Naive thymus-derived CD4-positive, alpha-beta T cell (primary cell): Measurements from ENCODE around the gene GLIS1. TPM values are rescaled to one million over a fixed set of nuclear protein-coding genes. Genes with fewer than 3 reads are reported as not detected.
A peak's percentile ranks its signal among the peaks of the same experiment; 100 is the strongest.

Experiments
- ATAC-seq: fragments of 150-1000 bp; cut with Tn5 transposase; 2 replicates; pipeline ENCODE4 v1.10.0; 2021; ENCODE audit warnings: mild to moderate bottlenecking, moderate library complexity
- CTCF ChIA-PET: fragments of 350-600 bp; sonication (Branson Sonifier 250); formaldehyde crosslinking; loops from one replicate; lab custom pipeline; 2021; ENCODE audit warnings: antibody characterized with exemption; lab: Charles Lee
- POLR2A ChIA-PET: fragments of 350-600 bp; sonication (Branson Sonifier 250); formaldehyde crosslinking; loops from one replicate; lab custom pipeline; 2021; ENCODE audit warnings: antibody characterized with exemption, inconsistent platforms; lab: Charles Lee
- DNase-seq, 9 donors: peaks; one replicate each; pipeline versions ENCODE4 v3.0.0 to v3.0.0-alpha.2; 2020 to 2022; ENCODE audit warnings: mixed read lengths in 1 of 9
- H3K27ac ChIP-seq: one replicate; pipeline ENCODE4 v1.7.0; 2013; ENCODE audit warnings: mild to moderate bottlenecking, low read depth, low read length, moderate library complexity
- H3K27me3 ChIP-seq, 2 donors: one replicate each; pipeline ENCODE4 v1.7.0; 2013; ENCODE audit warnings: low read length in 2 of 2, mild to moderate bottlenecking in 2 of 2, moderate library complexity in 2 of 2; ENCODE audit not compliant: control insufficient read depth in 2 of 2, insufficient read depth in 2 of 2
- H3K36me3 ChIP-seq, 3 experiments: 1 replicate in 2 of 3; 2 replicates in 1 of 3; pipeline ENCODE4 v1.7.0; 2013; ENCODE audit warnings: low read length in 3 of 3, mild to moderate bottlenecking in 3 of 3, moderate library complexity in 1 of 3; ENCODE audit not compliant: insufficient read depth in 3 of 3, control insufficient read depth in 2 of 3
- H3K4me1 ChIP-seq, 2 donors: one replicate each; pipeline ENCODE4 v1.7.0; 2013; ENCODE audit warnings: low read length in 2 of 2, mild to moderate bottlenecking in 2 of 2, moderate library complexity in 1 of 2; ENCODE audit not compliant: control insufficient read depth in 2 of 2, insufficient read depth in 2 of 2
- H3K4me3 ChIP-seq: 2 replicates; pipeline ENCODE4 v1.7.0; 2013; ENCODE audit warnings: mild to moderate bottlenecking, low read length
- H3K9me3 ChIP-seq, 3 experiments: 1 replicate in 2 of 3; 2 replicates in 1 of 3; pipeline ENCODE4 v1.7.0; 2013; ENCODE audit warnings: low read length in 3 of 3; ENCODE audit not compliant: control insufficient read depth in 2 of 3
- H3K27ac Mint-ChIP-seq, 9 donors: one replicate each; pipeline ENCODE4 v1.8.0; 2020 to 2022; ENCODE audit warnings: mixed read lengths in 9 of 9, mild to moderate bottlenecking in 8 of 9, moderate library complexity in 5 of 9, inconsistent platforms in 2 of 9
- H3K27me3 Mint-ChIP-seq, 5 donors: one replicate each; pipeline ENCODE4 v1.8.0; 2021 to 2022; ENCODE audit warnings: mixed read lengths in 5 of 5, mild to moderate bottlenecking in 1 of 5
- H3K36me3 Mint-ChIP-seq, 5 donors: one replicate each; pipeline ENCODE4 v1.8.0; 2020 to 2022; ENCODE audit warnings: mixed read lengths in 5 of 5, mild to moderate bottlenecking in 3 of 5, inconsistent platforms in 1 of 5
- H3K4me1 Mint-ChIP-seq, 7 donors: one replicate each; pipeline ENCODE4 v1.8.0; 2020 to 2022; ENCODE audit warnings: mixed read lengths in 7 of 7, mild to moderate bottlenecking in 3 of 7, inconsistent platforms in 1 of 7
- H3K4me3 Mint-ChIP-seq, 10 donors: one replicate each; pipeline ENCODE4 v1.8.0; 2020 to 2022; ENCODE audit warnings: mild to moderate bottlenecking in 10 of 10, mixed read lengths in 10 of 10, moderate library complexity in 6 of 10, inconsistent platforms in 2 of 10
- H3K9me3 Mint-ChIP-seq, 11 donors: one replicate each; pipeline ENCODE4 v1.8.0; 2020 to 2022; ENCODE audit warnings: mixed read lengths in 11 of 11, mild to moderate bottlenecking in 4 of 11, inconsistent platforms in 1 of 11, moderate library complexity in 1 of 11
- intact Hi-C, 2 donors: fragments of 100-400 bp; cut with micrococcal nuclease; formaldehyde crosslinking; loops; one replicate each; pipeline ENCODE4 v1.15.1; 2023
- polyA plus RNA-seq, 2 donors: library from polyadenylated mRNA; unstranded; fragments of 300-500 nt; fragmentation: Illumina TruSeq; gene quantifications; one replicate each; pipeline ENCODE4 v1.2.3, GENCODE V29; 2021
- total RNA-seq, 6 experiments: library from RNA in 5 of 6; stranded (reverse) in 5 of 6; gene quantifications; 1 replicate in 5 of 6; 2 replicates in 1 of 6; pipeline ENCODE4 v1.2.3 and lab custom pipeline; 2021 to 2026

Gene GLIS1
- total and polyA plus RNA-seq, 7 experiments from 2014 or later = not detected

- ATAC-seq (no peak), DNase-seq (no peak)
- intact Hi-C loops = loop anchor here in 1 of 2 donors (10.0 kb wide), 1 partner anchor 114 kb away; no protein-coding TSS in a partner anchor
- H3K36me3 ChIP-seq = no peaks in the 10 kb centered on the region
- Mint-ChIP-seq H3K4me3 (no peak overlapping the region), H3K4me1 (peaks cover 0 to 9% (median 0%) of the 10 kb centered on the region in 7 donors), H3K27ac (no peak overlapping the region), H3K9me3 (peaks cover 0 to 1% (median 0%) of the 10 kb centered on the region in 11 donors), H3K36me3 (no peaks in the 10 kb centered on the region), H3K27me3 (peaks cover 12 to 23% (median 16%) of the 10 kb centered on the region in 5 donors)
- H3K27me3 ChIP-seq = no peaks in the 10 kb centered on the region
- H3K27ac ChIP-seq = no peak overlapping the region
- H3K4me1 ChIP-seq = no peaks in the 10 kb centered on the region
- POLR2A ChIA-PET = no interaction called here
- H3K9me3 ChIP-seq = no peaks in the 10 kb centered on the region
- no peak overlapping the region for H3K4me3 ChIP-seq
- CTCF ChIA-PET = no interaction called here
These were observed 258.3 kb downstream of the GLIS1 start for GRCh38 chr1:53480678-53481077.

- no peak overlapping the region for H3K4me3 ChIP-seq
- CTCF ChIA-PET = no interaction called here
- DNase-seq (no peak), ATAC-seq (no peak)
- no peaks in the 10 kb centered on the region for H3K4me1 ChIP-seq
- peaks cover 0 to 8% (median 6%) of the 10 kb centered on the region in 5 donors for H3K27me3 Mint-ChIP-seq
- no peaks in the 10 kb centered on the region for H3K36me3 ChIP-seq
- no peaks in the 10 kb centered on the region for H3K27me3 ChIP-seq
- peaks cover 0 to 1% (median 0%) of the 10 kb centered on the region in 11 donors for H3K9me3 Mint-ChIP-seq
- no peak overlapping the region for H3K27ac ChIP-seq
- no peaks in the 10 kb centered on the region for H3K9me3 ChIP-seq
- no peak overlapping the region for H3K4me3 Mint-ChIP-seq
- intact Hi-C loops = no loop called here
- POLR2A ChIA-PET = no interaction called here
- no peaks in the 10 kb centered on the region for H3K4me1 Mint-ChIP-seq
- H3K36me3 Mint-ChIP-seq = no peaks in the 10 kb centered on the region
- no peak overlapping the region for H3K27ac Mint-ChIP-seq
These were observed 260.5 kb downstream of the GLIS1 start for GRCh38 chr1:53478502-53478818.

GRCh38 chr1:53477651-53478501 is 261.1 kb downstream of the GLIS1 start:
- no peak for DNase-seq
- intact Hi-C loops = no loop called here
- Histone ChIP-seq H3K4me3 (no peak overlapping the region), H3K4me1 (no peaks in the 10 kb centered on the region), H3K36me3 (no peaks in the 10 kb centered on the region), H3K27ac (no peak overlapping the region), H3K9me3 (no peaks in the 10 kb centered on the region), H3K27me3 (no peaks in the 10 kb centered on the region)
- CTCF ChIA-PET = no interaction called here
- H3K4me1 Mint-ChIP-seq = no peaks in the 10 kb centered on the region
- no peaks in the 10 kb centered on the region for H3K36me3 Mint-ChIP-seq
- no peak for ATAC-seq
- H3K27ac Mint-ChIP-seq = no peak overlapping the region
- peaks cover 0 to 9% (median 6%) of the 10 kb centered on the region in 5 donors for H3K27me3 Mint-ChIP-seq
- H3K4me3 Mint-ChIP-seq = no peak overlapping the region
- peaks cover 0 to 1% (median 0%) of the 10 kb centered on the region in 11 donors for H3K9me3 Mint-ChIP-seq
- POLR2A ChIA-PET = no interaction called here

DNA sequence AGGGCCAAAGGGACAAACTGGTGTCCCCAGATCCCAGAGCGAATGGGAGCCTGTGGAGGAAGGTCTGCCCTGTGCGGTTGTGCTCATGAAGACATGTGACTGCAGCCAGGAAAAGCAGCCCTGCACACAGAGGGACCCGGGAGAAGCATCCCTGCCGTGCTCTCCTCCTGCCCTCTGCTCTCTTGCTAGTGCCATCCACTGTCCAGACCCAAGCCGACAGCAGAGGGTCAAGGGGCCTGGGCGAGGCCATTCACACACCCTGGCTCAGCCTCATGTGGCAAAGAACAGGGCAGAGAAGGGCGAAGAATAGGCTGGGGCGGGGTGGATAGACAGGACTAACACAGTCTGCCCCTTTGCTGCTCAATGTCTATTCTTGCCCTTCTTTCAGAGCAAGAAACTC is 262.4 kb downstream of the GLIS1 start:
- H3K27me3 Mint-ChIP-seq = peaks cover 0 to 9% (median 0%) of the 10 kb centered on the region in 5 donors
- no peak overlapping the region for H3K4me3 ChIP-seq

GRCh38 chr1:53475664-53476063 is 263.3 kb downstream of the GLIS1 start:
- H3K36me3 ChIP-seq = no peaks in the 10 kb centered on the region
- Mint-ChIP-seq H3K27me3 (peaks cover 0 to 9% (median 0%) of the 10 kb centered on the region in 5 donors), H3K36me3 (no peaks in the 10 kb centered on the region), H3K9me3 (peaks cover 0 to 1% (median 0%) of the 10 kb centered on the region in 11 donors), H3K27ac (peak overlapping the region in 1 of 9 donors; percentile 19), H3K4me1 (no peaks in the 10 kb centered on the region), H3K4me3 (no peak overlapping the region)
- no peaks in the 10 kb centered on the region for H3K9me3 ChIP-seq
- no peak for DNase-seq
- intact Hi-C loops = no loop called here
- no peak overlapping the region for H3K4me3 ChIP-seq
- no peak for ATAC-seq
- ChIA-PET POLR2A (no interaction called here), CTCF (no interaction called here)
- H3K27ac ChIP-seq = no peak overlapping the region
- no peaks in the 10 kb centered on the region for H3K4me1 ChIP-seq
- no peaks in the 10 kb centered on the region for H3K27me3 ChIP-seq

More for the DNA sequence above, 262.4 kb downstream of the GLIS1 start:
- no peak for ATAC-seq
- Histone ChIP-seq H3K4me1 (no peaks in the 10 kb centered on the region), H3K27ac (no peak overlapping the region), H3K27me3 (no peaks in the 10 kb centered on the region), H3K9me3 (no peaks in the 10 kb centered on the region), H3K36me3 (no peaks in the 10 kb centered on the region)
- H3K36me3 Mint-ChIP-seq = no peaks in the 10 kb centered on the region
- intact Hi-C loops = no loop called here
- DNase-seq = no peak
- H3K4me1 Mint-ChIP-seq = no peaks in the 10 kb centered on the region
- ChIA-PET POLR2A (no interaction called here), CTCF (no interaction called here)
- peaks cover 0 to 1% (median 0%) of the 10 kb centered on the region in 11 donors for H3K9me3 Mint-ChIP-seq
- no peak overlapping the region for H3K27ac Mint-ChIP-seq
- no peak overlapping the region for H3K4me3 Mint-ChIP-seq

DNA sequence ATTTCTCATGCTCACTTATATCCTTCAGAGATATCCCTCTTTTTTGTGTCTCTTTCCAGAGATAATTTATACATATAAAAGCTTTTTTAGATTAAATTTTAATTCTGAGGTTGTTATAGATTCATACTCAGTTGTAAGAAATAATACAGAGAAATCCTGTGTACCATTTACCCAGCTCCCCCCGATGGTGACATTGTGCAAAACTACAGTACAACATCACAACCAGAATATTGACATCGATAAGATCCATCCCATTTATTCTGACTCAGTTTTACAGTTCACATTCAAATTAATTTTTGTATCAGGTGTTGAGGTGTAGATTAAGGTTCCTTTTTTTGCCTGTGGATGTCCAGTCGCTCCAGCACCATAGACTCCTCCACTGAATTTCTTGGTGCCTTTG is 265.5 kb downstream of the GLIS1 start:
- H3K27ac ChIP-seq = no peak overlapping the region
- H3K9me3 Mint-ChIP-seq = peaks cover 0 to 1% (median 0%) of the 10 kb centered on the region in 11 donors
- H3K4me3 Mint-ChIP-seq = no peak overlapping the region
- ChIA-PET CTCF (interaction anchor here (0.8 to 1.1 kb wide), 2 partner anchors 9 to 78 kb away, joined by 3 read pairs; no protein-coding TSS in a partner anchor), POLR2A (no interaction called here)
- DNase-seq = no peak
- no peak overlapping the region for H3K4me3 ChIP-seq
- no peaks in the 10 kb centered on the region for H3K36me3 ChIP-seq
- intact Hi-C loops = loop anchor here (1.0 to 2.0 kb wide), 2 partner anchors 195 kb away; no protein-coding TSS in a partner anchor
- H3K4me1 ChIP-seq = no peaks in the 10 kb centered on the region
- H3K27ac Mint-ChIP-seq = no peak overlapping the region
- no peaks in the 10 kb centered on the region for H3K27me3 ChIP-seq
- ATAC-seq = no peak
- no peaks in the 10 kb centered on the region for H3K9me3 ChIP-seq
- peaks cover 0 to 5% (median 0%) of the 10 kb centered on the region in 5 donors for H3K27me3 Mint-ChIP-seq
- no peaks in the 10 kb centered on the region for H3K4me1 Mint-ChIP-seq
- no peaks in the 10 kb centered on the region for H3K36me3 Mint-ChIP-seq

DNA sequence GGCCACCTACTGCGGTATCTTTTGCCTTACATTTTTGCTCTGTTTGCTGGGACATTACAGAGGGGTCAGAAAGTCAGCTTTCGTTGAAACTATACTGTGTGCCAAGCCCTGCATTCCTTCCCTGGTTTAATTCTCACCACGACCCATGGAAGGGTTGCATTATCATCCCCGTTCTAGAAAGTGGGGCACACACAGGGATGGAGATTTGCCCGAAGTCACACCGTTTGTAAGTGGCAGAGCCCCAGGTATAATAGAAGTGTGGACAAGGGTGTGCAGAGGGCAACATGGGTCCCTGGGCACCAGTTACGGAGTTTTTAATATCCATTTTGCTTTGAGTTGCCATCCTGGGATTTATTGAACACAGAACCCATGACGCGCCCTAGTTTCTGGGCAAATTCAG is 268.0 kb downstream of the GLIS1 start:
- Mint-ChIP-seq H3K36me3 (no peaks in the 10 kb centered on the region), H3K27me3 (peaks cover 0 to 2% (median 0%) of the 10 kb centered on the region in 5 donors), H3K4me3 (no peak overlapping the region), H3K9me3 (no peaks in the 10 kb centered on the region), H3K4me1 (no peaks in the 10 kb centered on the region), H3K27ac (peak overlapping the region in 1 of 9 donors; percentile 10)
- no peaks in the 10 kb centered on the region for H3K4me1 ChIP-seq
- no peak overlapping the region for H3K4me3 ChIP-seq
- no peaks in the 10 kb centered on the region for H3K9me3 ChIP-seq
- ATAC-seq = no peak
- ChIA-PET POLR2A (no interaction called here), CTCF (no interaction called here)
- H3K27me3 ChIP-seq = no peaks in the 10 kb centered on the region
- intact Hi-C loops = no loop called here
- H3K27ac ChIP-seq = no peak overlapping the region
- H3K36me3 ChIP-seq = no peaks in the 10 kb centered on the region
- DNase-seq = no peak
